Fibroblast of mammary gland (primary cell): ENCODE measurements around the gene SNX8.

Experiments used
- DNase-seq: peaks from one replicate; pipeline ENCODE4 v3.0.0-alpha.2; 2010; ENCODE audit warnings: low read depth
- H3K4me3 ChIP-seq: 2 replicates; pipeline ENCODE4 v1.5.1; 2011; ENCODE audit warnings: low read depth, mild to moderate bottlenecking, low read length, moderate library complexity; ENCODE audit not compliant: control insufficient read depth
- TF ChIP-seq, protein P1 (sequence below): conservative IDR thresholded peaks from 2 replicates; pipeline ENCODE4 v1.5.1; 2011; ENCODE audit warnings: low read depth, low read length, inconsistent platforms; ENCODE audit not compliant: control insufficient read depth, insufficient read depth

SNX8 gene

DNA sequence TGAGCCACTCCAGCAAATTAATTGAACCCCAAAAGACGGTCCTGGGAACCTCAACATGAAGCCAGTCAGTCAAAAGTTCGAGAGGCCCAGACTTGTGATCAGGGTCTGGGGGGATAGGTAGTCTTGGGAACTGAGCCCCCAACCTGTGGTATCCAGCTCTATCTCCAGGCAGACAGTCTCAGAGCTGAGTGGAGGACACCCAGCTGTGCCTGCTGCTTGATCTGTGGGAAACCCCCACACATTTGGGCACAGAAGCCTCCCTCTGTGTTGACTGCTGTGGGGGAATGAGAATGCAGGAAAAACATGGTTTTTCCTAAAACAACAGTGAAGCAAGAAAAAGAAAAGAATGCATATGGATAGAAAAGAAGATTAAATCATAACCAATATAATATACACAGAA, 16.3 kb upstream of the SNX8 start:
- no peak for DNase-seq
- no peak overlapping the region for H3K4me3 ChIP-seq
- TF ChIP-seq, protein P1, sequence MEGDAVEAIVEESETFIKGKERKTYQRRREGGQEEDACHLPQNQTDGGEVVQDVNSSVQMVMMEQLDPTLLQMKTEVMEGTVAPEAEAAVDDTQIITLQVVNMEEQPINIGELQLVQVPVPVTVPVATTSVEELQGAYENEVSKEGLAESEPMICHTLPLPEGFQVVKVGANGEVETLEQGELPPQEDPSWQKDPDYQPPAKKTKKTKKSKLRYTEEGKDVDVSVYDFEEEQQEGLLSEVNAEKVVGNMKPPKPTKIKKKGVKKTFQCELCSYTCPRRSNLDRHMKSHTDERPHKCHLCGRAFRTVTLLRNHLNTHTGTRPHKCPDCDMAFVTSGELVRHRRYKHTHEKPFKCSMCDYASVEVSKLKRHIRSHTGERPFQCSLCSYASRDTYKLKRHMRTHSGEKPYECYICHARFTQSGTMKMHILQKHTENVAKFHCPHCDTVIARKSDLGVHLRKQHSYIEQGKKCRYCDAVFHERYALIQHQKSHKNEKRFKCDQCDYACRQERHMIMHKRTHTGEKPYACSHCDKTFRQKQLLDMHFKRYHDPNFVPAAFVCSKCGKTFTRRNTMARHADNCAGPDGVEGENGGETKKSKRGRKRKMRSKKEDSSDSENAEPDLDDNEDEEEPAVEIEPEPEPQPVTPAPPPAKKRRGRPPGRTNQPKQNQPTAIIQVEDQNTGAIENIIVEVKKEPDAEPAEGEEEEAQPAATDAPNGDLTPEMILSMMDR: no peak

DNA sequence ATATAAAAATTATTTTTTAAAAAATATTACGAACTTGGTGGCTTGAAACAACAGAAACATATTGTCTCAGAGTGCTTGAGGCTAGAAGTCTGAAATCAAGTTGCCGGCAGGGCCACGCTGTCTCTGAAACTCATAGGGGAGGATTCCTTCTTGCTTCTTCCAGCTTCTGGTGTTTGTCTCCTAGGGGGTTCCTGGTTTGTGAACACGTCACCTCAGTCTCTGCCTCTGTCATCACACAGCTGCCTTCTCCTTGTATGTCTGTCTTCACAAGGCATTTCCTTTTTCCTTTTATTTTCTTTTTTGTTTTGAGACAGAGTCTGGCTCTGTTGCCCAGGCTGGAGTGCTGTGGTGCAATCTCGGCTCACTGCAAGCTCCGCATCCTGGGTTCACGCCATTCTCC, 12.7 kb upstream of the SNX8 start:
- DNase-seq: no peak
- TF ChIP-seq, protein P1: no peak
- H3K4me3 ChIP-seq: no peak overlapping the region

DNA sequence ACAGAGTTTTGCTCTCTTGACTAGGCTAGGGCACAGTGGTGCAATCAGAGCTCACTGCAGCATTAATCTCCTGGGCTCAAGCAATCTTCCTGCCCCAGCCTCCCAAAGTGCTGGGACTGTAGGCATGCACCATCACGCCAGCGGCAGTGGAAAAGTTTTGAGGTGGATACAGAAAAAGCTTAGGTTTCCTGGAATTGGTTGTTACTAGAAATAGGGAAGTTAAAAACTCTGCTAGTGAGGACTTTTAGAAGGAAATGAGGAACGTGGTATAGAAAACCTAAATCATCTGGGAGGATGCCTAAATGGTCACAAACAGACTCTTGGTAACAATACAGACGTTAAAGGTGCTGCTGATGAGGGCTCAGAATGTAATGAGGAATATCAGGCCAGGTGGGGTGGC, 10.9 kb upstream of the SNX8 start:
- H3K4me3 ChIP-seq: no peak overlapping the region

DNA sequence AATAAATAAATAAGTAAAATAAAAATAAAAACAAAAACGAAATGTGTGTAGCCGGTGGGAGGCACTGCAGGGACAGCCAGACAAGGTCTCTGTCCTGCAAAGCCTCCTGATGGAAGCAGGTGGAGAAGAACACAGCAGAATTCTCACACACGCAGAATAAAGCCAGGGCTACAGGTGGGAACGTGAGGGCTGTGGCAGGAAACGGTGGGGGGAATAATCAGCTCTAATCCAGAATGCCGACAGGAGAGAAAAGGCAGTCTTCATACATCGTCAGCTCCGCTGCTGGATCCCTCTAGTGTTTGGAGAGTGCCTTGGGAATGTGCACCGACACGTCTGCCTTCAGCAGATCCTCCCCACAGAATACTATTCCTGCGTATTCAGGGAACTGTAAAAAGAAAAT, 6.8 kb upstream of the SNX8 start:
- no peak overlapping the region for H3K4me3 ChIP-seq
- TF ChIP-seq, protein P1: peak; percentile 14
- no peak for DNase-seq

More for the DNA sequence above, 10.9 kb upstream of the SNX8 start:
- DNase-seq: no peak
- TF ChIP-seq, protein P1: no peak

DNA sequence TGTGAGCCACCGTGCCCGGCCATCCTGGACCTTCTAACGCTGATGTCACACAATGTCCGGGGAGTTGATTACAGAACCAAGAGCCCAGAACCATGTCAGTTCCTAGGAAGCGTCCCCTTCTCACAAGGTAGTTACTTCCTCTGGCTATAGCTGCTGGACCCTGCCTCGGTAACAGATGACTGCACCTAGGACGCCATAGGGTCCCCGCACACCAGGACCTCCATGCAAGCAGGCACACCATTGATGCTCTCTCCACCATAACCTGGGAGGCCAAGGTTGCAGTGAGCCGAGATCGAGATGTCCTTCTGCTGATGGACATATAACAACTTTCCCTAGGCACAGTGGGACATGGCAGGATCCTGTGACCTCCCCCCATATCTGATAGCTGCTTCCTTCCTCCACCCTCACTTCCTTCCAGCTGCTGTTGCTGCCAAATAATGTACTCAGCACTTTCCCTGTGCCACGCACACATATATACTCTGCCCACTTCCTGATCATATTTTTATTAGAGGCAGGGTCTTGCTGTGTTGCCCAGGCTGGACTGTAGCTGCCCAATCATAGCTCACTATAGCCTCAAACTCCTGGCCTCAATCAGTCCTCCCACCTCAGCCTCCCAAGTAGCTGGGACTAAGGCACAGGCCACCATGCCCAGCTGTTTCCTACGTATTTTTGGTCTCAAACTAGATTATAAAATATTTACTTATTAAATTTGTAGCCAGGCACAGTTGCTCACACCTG, 3.5 kb upstream of the SNX8 start:
- DNase-seq: no peak
- TF ChIP-seq, protein P1: no peak
- H3K4me3 ChIP-seq: no peak overlapping the region

DNA sequence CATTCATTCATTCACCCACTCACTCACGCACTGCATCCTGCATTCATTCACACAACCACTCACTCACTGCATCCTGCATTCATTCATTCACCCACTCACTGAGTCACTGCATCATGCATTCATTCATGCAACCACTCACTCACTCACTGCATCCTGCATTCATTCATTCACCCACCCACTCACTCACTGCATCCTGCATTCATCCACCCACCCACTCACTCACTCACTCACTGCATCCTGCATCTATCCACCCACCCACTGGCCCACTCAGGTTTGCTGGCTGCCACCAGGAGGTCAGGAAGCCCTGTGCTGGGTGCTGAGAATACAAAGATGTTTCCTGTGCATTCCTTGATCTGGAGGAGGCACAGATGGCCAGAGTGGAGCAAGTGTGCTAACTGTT, 2.3 kb upstream of the SNX8 start:
- no peak overlapping the region for H3K4me3 ChIP-seq
- TF ChIP-seq, protein P1: no peak
- no peak for DNase-seq
